HEK293 (cell line): ENCODE results near the gene PWWP2B.

Experiments used
- CTCF ChIA-PET: fragments of 350-600 bp; formaldehyde crosslinking; extraction: SDS; loops from one replicate; lab custom pipeline; 2021; ENCODE audit warnings: antibody characterized with exemption; lab: Yijun Ruan, JAX
- POLR2A ChIA-PET: fragments of 300-600 bp; formaldehyde crosslinking; extraction: SDS; loops from one replicate; lab custom pipeline; 2020; ENCODE audit warnings: antibody characterized with exemption, inconsistent platforms; lab: Yijun Ruan, JAX
- H3K27ac ChIP-seq: fragments of 200-500 bp; sonication (Bioruptor generic); 2 replicates; pipeline ENCODE4 v1.5.1; 2014; ENCODE audit warnings: low read depth, low read length, control low read depth, inconsistent platforms; ENCODE audit errors: extremely low read depth
- H3K36me3 ChIP-seq, 2 experiments: fragments of 200-500 bp in 1 of 2; sonication (Bioruptor generic) in 1 of 2; 1 replicate in 1 of 2; 2 replicates in 1 of 2; pipeline ENCODE4 v1.5.1; 2014 to 2017; ENCODE audit warnings: inconsistent platforms in 2 of 2, low read length in 2 of 2; ENCODE audit not compliant: control insufficient read depth in 2 of 2, insufficient read depth in 1 of 2
- H3K4me1 ChIP-seq: fragments of 200-500 bp; sonication (Bioruptor generic); 2 replicates; pipeline ENCODE4 v1.5.1; 2014; ENCODE audit warnings: mild to moderate bottlenecking, low read length, inconsistent platforms; ENCODE audit not compliant: control insufficient read depth, insufficient read depth
- H3K4me3 ChIP-seq: 2 replicates; pipeline ENCODE4 v1.5.1; 2011; ENCODE audit warnings: low read depth, mild to moderate bottlenecking, control low read depth, low read length, moderate library complexity
- H3K9me3 ChIP-seq: fragments of 200-500 bp; sonication (Bioruptor generic); 2 replicates; pipeline ENCODE4 v1.5.1; 2014; ENCODE audit warnings: low read depth, low read length, inconsistent platforms; ENCODE audit not compliant: control insufficient read depth, insufficient read depth
- BCL11B ChIP-seq: fragments of 450-650 bp; formaldehyde crosslinking; IDR thresholded peaks from 2 replicates; pipeline ENCODE4 v1.5.1; 2016; ENCODE audit warnings: low read depth, missing biosample characterization, missing genetic modification characterization
- EGR2 ChIP-seq: fragments of 450-650 bp; formaldehyde crosslinking; IDR thresholded peaks from 2 replicates; pipeline ENCODE4 v1.5.1; 2016; ENCODE audit warnings: low read depth, missing biosample characterization, missing genetic modification characterization
- GLIS1 ChIP-seq: fragments of 450-650 bp; formaldehyde crosslinking; IDR thresholded peaks from 2 replicates; pipeline ENCODE4 v1.5.1; 2016; ENCODE audit warnings: missing biosample characterization, missing genetic modification characterization
- GLIS2 ChIP-seq: fragments of 450-650 bp; formaldehyde crosslinking; IDR thresholded peaks from 2 replicates; pipeline ENCODE4 v1.5.1; 2016; ENCODE audit warnings: missing biosample characterization, missing genetic modification characterization
- KLF1 ChIP-seq: fragments of 450-650 bp; formaldehyde crosslinking; IDR thresholded peaks from 2 replicates; pipeline ENCODE4 v1.5.1; 2016; ENCODE audit warnings: missing biosample characterization, missing genetic modification characterization
- MYNN ChIP-seq: fragments of 450-650 bp; formaldehyde crosslinking; IDR thresholded peaks from 2 replicates; pipeline ENCODE4 v1.5.1; 2016; ENCODE audit warnings: missing biosample characterization, missing genetic modification characterization, borderline replicate concordance
- PRDM10 ChIP-seq: fragments of 450-650 bp; formaldehyde crosslinking; IDR thresholded peaks from 2 replicates; pipeline ENCODE4 v1.5.1; 2016; ENCODE audit warnings: missing biosample characterization, missing genetic modification characterization
- TRIM28 ChIP-seq: IDR thresholded peaks from 2 replicates; pipeline ENCODE4 v1.6.1; 2011; ENCODE audit warnings: low read length, control low read depth, borderline replicate concordance
- ZBTB49 ChIP-seq: fragments of 450-650 bp; formaldehyde crosslinking; IDR thresholded peaks from 2 replicates; pipeline ENCODE4 v1.5.1; 2016; ENCODE audit warnings: missing biosample characterization, missing genetic modification characterization, low read depth
- ZBTB7A ChIP-seq: fragments of 450-650 bp; formaldehyde crosslinking; IDR thresholded peaks from 2 replicates; pipeline ENCODE4 v1.5.1; 2016; ENCODE audit warnings: low read depth, missing biosample characterization, missing genetic modification characterization
- ZBTB8A ChIP-seq: fragments of 450-650 bp; formaldehyde crosslinking; IDR thresholded peaks from 2 replicates; pipeline ENCODE4 v1.5.1; 2016; ENCODE audit warnings: missing biosample characterization, missing genetic modification characterization
- ZFHX2 ChIP-seq: fragments of 450-650 bp; formaldehyde crosslinking; conservative IDR thresholded peaks from 2 replicates; pipeline ENCODE4 v1.5.1; 2016; ENCODE audit warnings: missing biosample characterization, missing genetic modification characterization
- ZNF274 ChIP-seq, 2 experiments: fragments of 200-500 bp in 1 of 2; fragments of 450-650 bp in 1 of 2; sonication (Bioruptor generic) in 1 of 2; formaldehyde crosslinking in 1 of 2; IDR thresholded peaks; 2 replicates each; pipeline versions ENCODE4 v1.5.1 to v1.6.1; 2014 to 2016; ENCODE audit warnings: borderline replicate concordance in 1 of 2, inconsistent platforms in 1 of 2, low read length in 1 of 2, missing biosample characterization in 1 of 2, missing genetic modification characterization in 1 of 2
- ZNF311 ChIP-seq: fragments of 450-650 bp; formaldehyde crosslinking; IDR thresholded peaks from 2 replicates; pipeline ENCODE4 v1.5.1; 2017; ENCODE audit warnings: missing biosample characterization, missing genetic modification characterization, borderline replicate concordance
- ZNF449 ChIP-seq: fragments of 450-650 bp; formaldehyde crosslinking; IDR thresholded peaks from 2 replicates; pipeline ENCODE4 v1.5.1; 2017; ENCODE audit warnings: missing biosample characterization, mild to moderate bottlenecking, missing genetic modification characterization, moderate library complexity
- ZNF544 ChIP-seq: fragments of 450-650 bp; formaldehyde crosslinking; IDR thresholded peaks from 2 replicates; pipeline ENCODE4 v1.5.0; 2017; ENCODE audit warnings: missing biosample characterization, missing genetic modification characterization
- ZNF677 ChIP-seq: fragments of 450-650 bp; IDR thresholded peaks from 2 replicates; pipeline ENCODE4 v1.5.0; 2018; ENCODE audit warnings: missing biosample characterization, mild to moderate bottlenecking, missing genetic modification characterization, moderate library complexity
- ZNF777 ChIP-seq: fragments of 450-650 bp; formaldehyde crosslinking; IDR thresholded peaks from 2 replicates; pipeline ENCODE4 v1.5.1; 2017; ENCODE audit warnings: missing biosample characterization, missing genetic modification characterization, borderline replicate concordance
- ZSCAN4 ChIP-seq: fragments of 450-650 bp; formaldehyde crosslinking; IDR thresholded peaks from 2 replicates; pipeline ENCODE4 v1.5.1; 2017; ENCODE audit warnings: missing biosample characterization, missing genetic modification characterization
- ZSCAN5A ChIP-seq: fragments of 450-650 bp; formaldehyde crosslinking; IDR thresholded peaks from 2 replicates; pipeline ENCODE4 v1.5.1; 2016; ENCODE audit warnings: missing biosample characterization, missing genetic modification characterization

The PWWP2B gene

GRCh38 chr10:132429281-132430230 is 32.6 kb downstream of the PWWP2B start:
- H3K36me3 ChIP-seq, result peaks cover 0 to 9% of the 10 kb centered on the region in 2 experiments; a peak in 1 of 3 replicates
- H3K4me3 ChIP-seq, result no peak overlapping the region
- H3K27ac ChIP-seq, result no peak overlapping the region
- CTCF ChIA-PET, result no interaction called here
- POLR2A ChIA-PET, result no interaction called here
- H3K9me3 ChIP-seq, result no peaks in the 10 kb centered on the region
- no peaks in the 10 kb centered on the region for H3K4me1 ChIP-seq
- TF ChIP-seq ZFHX2 (tag by site-specific recombination), result peak; percentile 43
- TF ChIP-seq EGR2, result 0 out of 2 replicates have a peak, but pooled peaks have one; percentile 13
- TF ChIP-seq GLIS2 (tag by site-specific recombination), result peak; percentile 19; the same call in 1 of the 2 replicates
- no peak for TF ChIP-seq ZBTB49 (tag by site-specific recombination)
- no peak for TF ChIP-seq PRDM10 (tag by site-specific recombination)
- TF ChIP-seq ZBTB8A (tag by site-specific recombination), result peak; percentile 87
- TF ChIP-seq MYNN, result 0 out of 2 replicates have a peak, but pooled peaks have one; percentile 48
- TF ChIP-seq GLIS1 (tag by site-specific recombination), result peak; percentile 23; the same call in 1 of the 2 replicates
- TF ChIP-seq KLF1 (tag by site-specific recombination), result peak; percentile 81
- peak; percentile 91 for TF ChIP-seq ZNF449
- no peak for TF ChIP-seq BCL11B
- no peak for TF ChIP-seq ZNF274 (IDR thresholded peaks at IDR 0.05; ENCODE audit: low read length)
- no peak for TF ChIP-seq ZNF274 (tag by site-specific recombination; IDR thresholded peaks at IDR 0.05; ENCODE audit: borderline replicate concordance)

- ChIA-PET POLR2A (no interaction called here), CTCF (no interaction called here)
- H3K27ac ChIP-seq, result no peak overlapping the region
- H3K4me3 ChIP-seq, result no peak overlapping the region
- H3K9me3 ChIP-seq, result no peaks in the 10 kb centered on the region
- H3K36me3 ChIP-seq, result peaks cover 0 to 9% of the 10 kb centered on the region in 2 experiments; a peak in 1 of 3 replicates
- no peaks in the 10 kb centered on the region for H3K4me1 ChIP-seq
- TF ChIP-seq ZNF311 (tag by site-specific recombination) (no peak), ZBTB7A (0 out of 2 replicates have a peak, but pooled peaks have one; percentile 24), ZNF544 (no peak), ZSCAN4 (tag by site-specific recombination) (peak; percentile 67), TRIM28 (no peak), ZSCAN5A (no peak; the same call in 1 of the 2 replicates), ZNF677 (tag by site-specific recombination) (no peak), ZNF777 (tag by site-specific recombination) (no peak)
Observed at GRCh38 chr10:132430231-132430743, 33.3 kb downstream of the PWWP2B start.
